CD4-positive, alpha-beta T cell treated with Interleukin-6 for 4 hours (primary cell): ENCODE measurements around the gene RPRM.
"Not testable (repeated sequence)": the region's sequence is repeated elsewhere in the genome, so short reads cannot be mapped to it uniquely, and the experiment has no call there.

ENCODE experiments used
- DNase-seq: peaks from one replicate; pipeline ENCODE4 v3.0.0-alpha.2; 2020; ENCODE audit warnings: mixed read lengths

RPRM gene

DNA sequence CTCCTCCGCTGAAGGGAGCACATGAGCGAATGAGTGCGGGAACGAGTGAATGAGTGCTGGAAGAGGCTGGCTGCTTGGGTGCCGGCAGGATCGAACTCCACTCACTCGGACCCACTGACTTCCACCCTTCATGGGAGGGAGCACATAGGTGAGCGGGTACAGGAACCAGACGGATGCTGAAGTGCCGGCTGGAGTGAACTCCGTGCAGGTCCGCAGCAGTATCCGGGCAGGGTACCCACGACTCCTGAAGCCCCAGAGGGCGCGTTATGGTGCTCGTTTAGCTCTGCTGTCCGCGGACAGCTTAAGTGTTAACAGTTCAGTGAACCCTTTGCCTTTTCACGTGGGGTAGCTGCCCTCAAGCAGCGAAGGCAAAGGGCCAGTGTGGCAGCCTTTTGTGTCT lies 23.2 kb downstream of the RPRM start:
- DNase-seq = no peak

DNA sequence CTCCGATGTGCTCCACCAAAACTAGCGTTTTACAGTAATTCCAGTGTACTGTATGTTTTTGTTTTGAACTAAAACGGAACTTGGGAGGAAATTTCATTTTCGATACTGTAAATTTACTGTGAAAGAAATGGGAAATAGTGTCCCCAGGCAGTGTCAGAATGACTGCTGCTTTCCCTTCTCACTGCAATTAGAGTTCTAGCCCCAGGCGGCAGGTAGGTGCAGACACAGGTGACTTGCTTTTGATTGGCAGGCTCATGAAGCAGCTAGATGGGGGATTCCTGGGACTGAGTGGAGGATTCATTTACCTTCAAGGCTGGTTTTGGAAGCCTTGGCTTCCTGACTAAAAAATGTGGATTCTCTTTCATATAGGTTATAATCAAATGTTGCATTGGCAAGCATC lies 27.0 kb downstream of the RPRM start:
- DNase-seq = no peak

DNA sequence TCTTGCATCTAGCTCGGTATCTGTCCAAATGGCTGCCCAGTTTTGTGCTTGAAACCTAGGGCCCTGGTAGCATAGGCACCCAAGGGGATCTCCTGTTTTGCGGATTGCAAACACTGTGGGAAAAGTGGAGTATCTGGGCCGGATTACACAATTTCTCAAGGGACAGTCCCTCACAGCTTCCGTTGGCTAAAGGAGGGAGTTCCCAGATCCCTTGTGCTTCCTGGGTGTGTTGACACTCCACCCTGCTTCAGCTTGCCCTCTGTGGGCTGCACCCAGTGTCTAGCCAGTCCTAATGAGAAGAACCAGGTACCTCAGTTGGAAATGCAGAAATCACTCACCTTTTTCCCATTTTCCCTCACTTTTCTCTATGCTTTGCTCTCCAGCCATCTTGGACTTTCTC lies 35.5 kb downstream of the RPRM start:
- DNase-seq = no peak

DNA sequence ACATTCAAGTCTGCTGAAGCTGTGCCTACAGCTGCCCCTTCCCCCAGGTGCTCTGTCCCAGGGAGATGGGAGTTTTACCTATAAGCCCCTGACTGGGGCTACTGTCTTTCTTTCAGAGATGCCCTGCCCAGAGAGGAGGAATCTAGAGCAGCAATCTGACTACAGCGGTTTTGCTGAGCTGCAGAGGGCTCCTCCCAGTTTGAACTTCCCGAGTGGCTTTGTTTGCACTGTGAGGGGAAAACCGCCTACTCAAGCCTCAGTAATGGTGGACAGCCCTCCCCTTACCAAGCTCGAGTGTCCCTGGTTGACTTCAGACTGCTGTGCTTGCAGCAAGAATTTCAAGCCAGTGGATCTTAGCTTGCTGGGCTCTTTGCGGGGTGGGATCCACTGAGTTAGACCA lies 35.9 kb downstream of the RPRM start:
- not testable (repeated sequence) for DNase-seq

DNA sequence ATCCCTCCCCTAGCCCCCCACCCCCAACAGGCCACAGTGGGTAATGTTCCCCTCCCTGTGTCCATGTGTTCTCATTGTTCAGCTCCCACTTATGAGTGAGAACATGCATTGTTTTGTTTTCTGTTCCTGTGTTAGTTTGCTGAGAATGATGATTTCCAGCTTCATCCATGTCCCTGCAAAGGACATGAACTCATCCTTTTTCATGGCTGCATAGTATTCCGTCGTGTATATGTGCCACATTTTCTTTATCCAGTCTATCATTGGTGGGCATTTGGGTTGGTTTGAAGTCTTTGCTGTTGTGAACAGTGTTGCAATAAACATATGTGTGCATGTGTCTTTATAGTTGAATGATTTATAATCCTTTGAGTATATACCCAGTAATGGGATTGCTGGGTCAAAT lies 38.5 kb downstream of the RPRM start:
- not testable (repeated sequence) for DNase-seq

DNA sequence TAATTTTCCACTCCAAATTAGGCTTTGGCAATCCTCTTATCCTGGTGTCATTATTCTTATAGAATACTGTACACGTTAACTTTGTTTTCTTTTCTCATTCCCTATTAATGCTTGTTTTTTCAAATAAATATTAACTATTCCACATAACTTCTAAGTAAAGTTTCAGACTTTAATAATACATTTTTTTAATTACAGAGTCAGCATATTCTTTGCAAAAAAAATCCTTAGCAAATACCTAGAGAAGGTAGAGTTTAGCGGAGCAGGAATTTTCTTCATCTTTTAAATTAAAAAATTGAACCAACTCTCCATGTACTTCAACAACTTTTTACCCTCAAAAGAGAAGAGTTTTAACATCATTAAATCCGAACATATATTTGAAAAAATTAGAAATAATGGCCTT lies 45.2 kb downstream of the RPRM start:
- DNase-seq = no peak

DNA sequence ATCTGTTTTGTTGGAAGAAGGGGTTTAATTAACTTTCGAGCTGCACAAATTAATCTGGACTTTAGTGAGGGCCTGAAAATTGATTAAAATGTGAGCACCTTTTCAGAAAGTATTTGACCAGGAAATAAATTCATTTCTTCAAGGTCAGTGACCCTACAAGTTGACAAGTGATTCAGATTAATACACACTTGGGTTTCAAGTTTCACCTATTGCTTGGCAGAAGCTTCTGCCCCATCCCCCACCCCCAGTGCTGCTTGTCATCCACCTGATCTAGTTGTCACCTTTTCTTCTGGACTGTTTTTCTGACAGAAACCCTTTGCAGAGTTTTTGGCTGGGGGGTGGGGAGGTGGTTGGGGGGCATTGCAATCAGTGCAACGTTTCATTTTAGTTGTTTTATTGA lies 46.2 kb downstream of the RPRM start:
- no peak for DNase-seq

DNA sequence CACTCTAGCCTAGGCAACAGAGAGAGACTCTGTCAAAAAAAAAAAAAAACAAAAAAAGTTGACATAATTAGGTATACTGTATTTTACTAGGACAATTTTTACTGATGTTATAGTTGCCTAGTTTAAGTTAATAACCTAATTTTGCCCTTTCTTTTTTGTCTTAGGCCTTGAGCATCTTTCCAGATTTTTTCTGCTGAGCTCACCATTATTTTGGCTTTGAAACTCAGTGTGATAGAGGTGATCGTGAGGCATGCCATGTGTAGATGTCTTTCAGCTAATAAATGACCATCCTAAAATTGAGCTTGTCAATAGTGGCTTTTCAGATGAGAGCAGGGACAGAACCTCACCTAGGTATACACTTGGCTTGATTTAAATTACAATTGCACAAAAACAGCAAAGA lies 47.4 kb downstream of the RPRM start:
- no peak for DNase-seq
